ENCODE data around the gene ORC5.

GRCh38 chr7:104185346-104185745 lies 22.5 kb downstream of the ORC5 start:
- TF ChIP-seq ZFX (IDR thresholded peaks at IDR 0.05; ENCODE audit: borderline replicate concordance) (no peak), CTCF (IDR thresholded peaks at IDR 0.05) (no peak)

All from 22Rv1 (cell line).